PFSK-1 (cell line): Measurements from ENCODE around the gene RPS24.

Experiments
- FOXP2 ChIP-seq: optimal IDR thresholded peaks from 2 replicates; pipeline ENCODE3; 2011; ENCODE audit warnings: borderline replicate concordance, control low read depth, inconsistent platforms; ENCODE audit not compliant: insufficient read depth; ENCODE audit errors: extremely low read length, extremely low read depth
- POLR2AphosphoS5 ChIP-seq: IDR thresholded peaks from 2 replicates; pipeline ENCODE4 v1.6.1; 2012; ENCODE audit warnings: low read depth, mild to moderate bottlenecking, control low read depth, low read length, moderate library complexity
- REST ChIP-seq, 2 experiments: IDR thresholded peaks; 2 replicates each; pipeline versions ENCODE4 v1.6.1 to v1.8.0; 2011 to 2012; ENCODE audit warnings: low read depth in 2 of 2, low read length in 2 of 2, control low read depth in 1 of 2, inconsistent platforms in 1 of 2, mild to moderate bottlenecking in 1 of 2, moderate library complexity in 1 of 2; ENCODE audit not compliant: insufficient read depth in 1 of 2
- SIN3A ChIP-seq: IDR thresholded peaks from 2 replicates; pipeline ENCODE4 v1.6.1; 2012; ENCODE audit warnings: mild to moderate bottlenecking, low read length, moderate library complexity, borderline replicate concordance; ENCODE audit not compliant: insufficient read depth
- TAF1 ChIP-seq: IDR thresholded peaks from 2 replicates; pipeline ENCODE4 v1.6.1; 2012; ENCODE audit warnings: low read length, control low read depth, borderline replicate concordance; ENCODE audit not compliant: insufficient read depth

The RPS24 gene

GRCh38 chr10:78078539-78079330 is 45.1 kb downstream of the RPS24 start:
- no peak for TF ChIP-seq FOXP2
- TF ChIP-seq REST (IDR thresholded peaks at IDR 0.05; ENCODE audit: insufficient read depth in 1 of 2, low read depth in 2 of 2, low read length in 2 of 2) = no peak
- TF ChIP-seq SIN3A = no peak
- no peak for TF ChIP-seq POLR2AphosphoS5
- no peak for TF ChIP-seq TAF1

- TF ChIP-seq SIN3A (no peak), TAF1 (no peak), REST (IDR thresholded peaks at IDR 0.05; ENCODE audit: insufficient read depth in 1 of 2, low read depth in 2 of 2, low read length in 2 of 2) (no peak), POLR2AphosphoS5 (no peak), FOXP2 (no peak)
These were observed 45.7 kb downstream of the RPS24 start for GRCh38 chr10:78079411-78079810.

GRCh38 chr10:78081292-78081691 is 47.6 kb downstream of the RPS24 start:
- no peak for TF ChIP-seq FOXP2
- no peak for TF ChIP-seq SIN3A
- TF ChIP-seq POLR2AphosphoS5 = no peak
- TF ChIP-seq TAF1 = no peak
- no peak for TF ChIP-seq REST (IDR thresholded peaks at IDR 0.05; ENCODE audit: insufficient read depth in 1 of 2, low read depth in 2 of 2, low read length in 2 of 2)

- TF ChIP-seq FOXP2 (no peak), TAF1 (no peak), POLR2AphosphoS5 (no peak), SIN3A (no peak), REST (IDR thresholded peaks at IDR 0.05; ENCODE audit: insufficient read depth in 1 of 2, low read depth in 2 of 2, low read length in 2 of 2) (no peak)
These were observed 49.0 kb downstream of the RPS24 start for GRCh38 chr10:78082636-78083035.
